AG10803 (cell line): ENCODE measurements around the gene GPR35.
"Not testable (repeated sequence)": the region's sequence is repeated elsewhere in the genome, so short reads cannot be mapped to it uniquely, and the experiment has no call there.

Source experiments
- DNase-seq: peaks from one replicate; pipeline ENCODE4 v3.0.0; 2010; ENCODE audit warnings: low read depth
- H3K4me3 ChIP-seq: 2 replicates; pipeline ENCODE4 v1.5.1; 2011; ENCODE audit warnings: mild to moderate bottlenecking, low read length, control low read depth
- CTCF ChIP-seq: conservative IDR thresholded peaks from 2 replicates; pipeline ENCODE4 v1.5.1; 2011; ENCODE audit warnings: mild to moderate bottlenecking, low read length, control low read depth, inconsistent platforms

The GPR35 gene

DNA sequence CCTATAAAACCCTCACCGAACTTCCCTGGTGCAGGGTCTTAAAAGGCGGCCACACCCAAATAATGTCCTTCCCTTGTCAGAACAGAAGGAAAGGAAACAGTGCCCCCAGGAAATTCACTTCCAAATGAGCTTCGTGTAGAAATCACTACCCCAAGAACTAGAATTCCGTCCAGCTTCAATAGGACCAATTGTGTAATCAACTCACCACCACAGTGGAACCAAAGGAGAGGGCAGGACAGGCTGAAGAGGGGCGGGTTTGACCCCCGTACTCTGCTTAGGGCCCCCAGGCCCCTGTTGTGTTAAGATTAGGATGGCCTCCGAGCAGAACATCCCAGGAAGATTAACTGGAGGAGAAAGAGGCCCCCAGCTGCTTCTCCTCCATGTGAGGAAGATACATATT lies 24.1 kb downstream of the GPR35 start:
- TF ChIP-seq CTCF, result no peak

GRCh38 chr2:240650254-240650965 lies 25.1 kb downstream of the GPR35 start:
- no peak overlapping the region for H3K4me3 ChIP-seq
- DNase-seq, result no peak
- TF ChIP-seq CTCF, result no peak

More for the DNA sequence above, 24.1 kb downstream of the GPR35 start:
- no peak overlapping the region for H3K4me3 ChIP-seq
- no peak for DNase-seq

DNA sequence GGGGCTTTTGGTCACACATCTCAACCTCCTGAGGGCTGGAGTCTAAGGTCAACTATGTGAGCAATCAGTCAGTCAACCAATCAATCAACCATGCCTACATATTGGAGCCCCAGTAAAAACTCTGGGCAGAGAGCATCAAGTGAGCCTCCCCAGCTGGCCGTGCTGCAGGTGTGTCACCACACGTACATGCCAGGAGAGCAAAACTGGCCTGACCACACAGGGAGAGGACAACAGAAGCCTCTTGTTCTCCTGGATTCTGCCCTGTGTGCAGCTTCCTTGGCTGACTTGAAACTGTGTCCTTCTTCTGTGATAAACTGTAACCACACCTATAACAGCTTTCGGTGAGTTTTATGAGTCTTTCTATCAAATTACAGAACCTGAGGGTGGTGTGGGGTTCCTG lies 25.9 kb downstream of the GPR35 start:
- DNase-seq, result no peak
- TF ChIP-seq CTCF, result no peak
- H3K4me3 ChIP-seq, result no peak overlapping the region

GRCh38 chr2:240655931-240656886 lies 30.9 kb downstream of the GPR35 start:
- peak; percentile 5 for DNase-seq
- H3K4me3 ChIP-seq, result no peak overlapping the region
- no peak for TF ChIP-seq CTCF

- DNase-seq, H3K4me3 ChIP-seq: not testable (repeated sequence)
Measured at GRCh38 chr2:240659883-240660282, 34.6 kb downstream of the GPR35 start.

DNA sequence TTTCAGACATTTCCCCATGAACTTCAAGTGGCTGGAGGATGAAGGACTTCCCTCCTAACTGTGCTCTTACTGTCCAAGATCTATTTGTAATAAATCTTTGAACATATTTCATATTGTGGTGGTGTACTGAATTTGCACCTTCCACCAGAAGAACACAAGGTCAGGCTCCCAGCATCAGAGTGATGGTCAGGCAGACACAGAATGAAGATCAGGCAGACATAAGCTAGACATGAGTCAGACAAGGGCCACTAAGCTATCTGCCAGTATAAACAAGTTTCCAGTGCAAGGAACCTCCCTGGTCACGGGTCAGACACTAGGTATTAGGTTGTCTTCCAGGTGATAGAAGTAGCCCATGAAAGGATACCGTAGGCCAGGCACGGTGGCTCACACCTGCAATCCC lies 37.4 kb downstream of the GPR35 start:
- DNase-seq, result no peak
- no peak overlapping the region for H3K4me3 ChIP-seq
- no peak for TF ChIP-seq CTCF

- DNase-seq, result no peak
- TF ChIP-seq CTCF, result no peak; the same call in 1 of the 2 replicates
- no peak overlapping the region for H3K4me3 ChIP-seq
Measured at GRCh38 chr2:240663546-240664190, 38.4 kb downstream of the GPR35 start.
